HG03469 (cell line): ENCODE data around the gene ADGRG3.

Experiments used
- ATAC-seq: cut with Tn5 transposase; IDR thresholded peaks from one replicate; pipeline ENCODE4 v1.9.1; 2021; ENCODE audit warnings: mild to moderate bottlenecking, moderate library complexity, moderate number of reproducible peaks; ENCODE audit not compliant: unreplicated experiment

Gene ADGRG3

DNA sequence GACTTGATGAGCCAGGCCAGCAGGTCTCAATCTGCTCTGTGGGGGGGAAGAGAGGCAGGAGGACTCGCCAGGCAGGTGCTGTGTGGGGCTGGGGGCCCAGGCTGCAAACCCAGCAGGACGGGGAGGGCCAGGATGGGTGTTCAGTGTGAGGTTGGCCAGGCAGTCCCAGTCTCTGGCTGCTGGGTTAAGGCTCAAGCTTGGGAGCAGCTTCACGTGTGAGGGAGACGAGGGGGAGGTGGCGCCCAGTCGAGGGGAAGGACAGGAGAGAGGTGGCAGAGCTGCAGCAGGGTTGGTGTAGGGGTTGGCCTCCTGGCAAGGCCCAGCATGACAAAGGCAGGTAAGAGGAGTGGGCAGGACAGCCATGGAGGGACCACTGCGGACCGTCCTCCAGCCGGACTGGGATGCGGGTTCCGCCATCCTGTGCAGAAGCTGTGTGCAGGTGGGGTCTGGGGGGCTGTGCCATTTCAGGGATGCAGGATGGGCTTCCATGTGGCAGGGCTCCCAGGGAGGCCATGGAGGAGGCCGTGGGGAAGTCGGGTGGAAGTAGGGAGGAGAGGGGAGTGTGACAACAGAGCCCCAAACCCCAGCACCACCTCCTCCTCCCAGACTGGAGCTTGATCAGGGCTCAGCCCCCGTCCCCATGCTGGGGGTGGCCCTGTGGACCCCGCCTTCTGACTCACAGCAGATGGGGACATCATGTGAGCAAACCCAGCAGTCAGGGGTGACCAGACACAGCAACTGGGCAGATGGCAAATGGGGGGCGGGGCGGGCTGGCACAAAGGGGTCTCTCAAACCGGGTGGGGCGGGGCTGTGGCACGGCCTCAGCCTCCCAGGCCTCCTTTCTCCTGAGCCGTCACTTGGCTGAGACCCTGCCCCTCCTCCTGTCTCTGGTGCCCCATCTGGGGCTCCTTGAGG is 36.9 kb upstream of the ADGRG3 start:
- ATAC-seq: no peak

DNA sequence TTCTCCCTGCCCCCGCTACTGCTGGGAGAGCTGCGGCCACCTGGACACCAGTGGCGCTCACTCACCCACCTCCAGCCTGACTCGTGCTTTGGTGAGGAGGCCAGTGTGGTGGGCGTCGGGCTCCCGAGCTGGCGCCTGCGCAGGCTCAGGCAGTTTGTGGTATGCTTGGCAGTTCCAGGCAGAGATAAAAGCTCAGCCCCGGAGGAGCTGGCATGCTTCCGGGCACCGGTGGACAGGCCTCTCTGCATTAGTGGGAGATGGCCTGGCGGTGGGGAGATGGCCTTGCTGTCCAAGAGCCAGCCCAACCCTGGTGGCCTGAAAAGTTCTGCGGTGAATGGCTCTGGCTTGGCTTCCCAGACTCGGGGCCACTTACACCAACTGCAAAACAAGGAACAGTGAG is 35.5 kb upstream of the ADGRG3 start:
- no peak for ATAC-seq

- no peak for ATAC-seq
Observed at GRCh38 chr16:57633383-57634064, 34.6 kb upstream of the ADGRG3 start.

GRCh38 chr16:57634171-57634570 is 33.9 kb upstream of the ADGRG3 start:
- no peak for ATAC-seq

DNA sequence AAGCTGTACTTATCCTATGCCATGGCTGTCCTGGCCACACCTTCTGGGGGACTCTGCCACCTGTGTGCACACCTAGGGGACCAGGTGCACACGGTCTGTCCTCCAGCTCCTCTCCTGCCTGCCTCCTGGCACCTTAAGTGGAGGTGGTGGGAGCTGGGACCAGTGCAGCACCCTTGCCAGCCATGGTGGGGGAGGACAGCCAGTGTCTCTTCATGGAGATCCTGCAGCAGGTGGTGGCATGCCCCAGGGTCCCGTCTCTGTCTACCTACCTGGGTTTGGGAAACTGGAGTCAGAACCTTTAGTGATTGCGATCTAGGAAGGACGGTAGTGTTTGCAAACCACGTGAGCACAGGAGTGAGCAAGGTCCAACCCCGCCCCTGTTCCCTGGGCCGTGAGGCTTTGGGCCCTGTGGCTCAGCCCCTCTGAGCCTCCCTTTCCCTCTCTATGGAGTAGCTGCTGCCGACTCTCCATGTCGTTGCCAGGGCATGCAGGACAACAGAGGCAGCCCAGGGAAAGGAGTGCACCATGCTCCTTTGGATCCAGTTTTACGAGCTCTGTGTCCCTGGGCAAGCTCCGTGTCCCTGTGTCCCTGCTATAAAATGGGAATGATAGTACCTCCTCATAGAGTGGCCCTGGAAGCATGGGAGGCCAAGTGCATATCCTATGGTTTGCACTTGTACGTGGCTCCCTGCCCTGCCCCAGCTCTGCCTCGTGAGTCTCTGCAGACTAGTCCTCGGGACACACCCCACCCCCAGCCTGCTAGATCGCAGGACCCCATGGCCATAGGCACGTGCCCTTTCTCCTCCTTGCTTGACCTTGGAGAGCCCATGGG is 32.6 kb upstream of the ADGRG3 start:
- ATAC-seq: no peak

DNA sequence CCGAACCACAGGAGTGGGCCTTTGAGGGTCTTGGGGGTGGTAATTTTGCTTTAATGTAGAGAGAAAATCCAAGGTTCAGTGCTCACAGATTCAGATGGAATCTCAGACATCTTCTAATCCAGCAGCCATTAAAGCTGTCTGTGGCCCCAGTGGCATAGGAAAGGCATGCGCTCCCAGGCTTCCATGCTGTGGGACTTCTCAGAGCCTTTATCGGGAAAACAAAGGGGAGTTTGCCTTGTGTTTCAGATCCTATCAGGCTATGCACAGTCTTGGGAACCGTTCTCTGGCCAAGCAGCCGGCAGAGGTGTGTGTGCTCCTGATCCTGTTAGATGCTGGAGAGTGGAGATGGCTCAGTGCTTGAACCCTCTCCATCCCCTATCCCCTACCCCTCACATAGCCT is 31.9 kb upstream of the ADGRG3 start:
- no peak for ATAC-seq

GRCh38 chr16:57637020-57637419 is 31.1 kb upstream of the ADGRG3 start:
- no peak for ATAC-seq

DNA sequence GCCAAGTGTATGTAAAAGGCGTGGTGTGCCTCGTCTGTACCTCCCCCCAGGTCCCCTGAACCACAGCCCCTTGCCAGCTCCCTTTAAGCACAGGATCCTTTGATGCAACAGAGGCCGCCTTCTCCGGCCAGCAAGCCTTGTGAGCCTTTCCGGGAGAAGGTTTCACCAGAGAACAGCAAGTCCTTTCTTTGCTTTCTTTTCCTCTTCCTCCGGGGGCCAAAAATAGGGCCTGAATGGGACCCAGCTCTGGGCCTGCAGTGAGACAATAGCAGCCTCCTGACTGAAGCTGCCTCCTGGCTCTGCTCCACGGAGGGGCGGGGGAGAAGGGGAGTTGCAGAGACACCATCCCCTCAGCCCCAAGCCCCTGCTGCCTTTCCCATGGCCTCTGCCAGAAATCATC is 30.7 kb upstream of the ADGRG3 start:
- ATAC-seq: no peak

DNA sequence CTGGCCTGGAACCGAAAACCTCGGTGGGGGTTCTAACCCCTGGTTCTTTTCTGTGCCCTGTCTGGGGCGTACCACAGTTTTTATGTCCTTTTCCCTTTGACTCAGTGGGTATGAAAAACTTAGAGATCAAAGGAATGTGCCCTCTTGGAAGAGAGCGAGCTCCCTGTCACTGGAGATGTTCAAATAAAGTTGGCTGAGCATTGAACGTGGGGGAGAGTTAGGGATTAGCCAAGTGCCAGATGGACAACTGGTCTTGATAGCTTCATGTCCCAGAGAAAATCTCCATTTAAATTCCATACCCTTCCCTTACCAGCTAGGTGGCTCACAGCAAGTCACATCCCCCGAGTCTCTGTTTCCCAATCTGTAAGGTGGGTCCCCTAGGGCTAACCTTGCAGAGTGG is 30.1 kb upstream of the ADGRG3 start:
- no peak for ATAC-seq

- no peak for ATAC-seq
Observed at GRCh38 chr16:57638381-57638780, 29.7 kb upstream of the ADGRG3 start.

- ATAC-seq: no peak
Observed at GRCh38 chr16:57639172-57639887, 28.8 kb upstream of the ADGRG3 start.

GRCh38 chr16:57640185-57640584 is 27.9 kb upstream of the ADGRG3 start:
- ATAC-seq: no peak

- no peak for ATAC-seq
Observed at GRCh38 chr16:57640612-57641011, 27.5 kb upstream of the ADGRG3 start.

GRCh38 chr16:57642160-57643135 is 25.7 kb upstream of the ADGRG3 start:
- no peak for ATAC-seq

- ATAC-seq: no peak
Observed at GRCh38 chr16:57643147-57643874, 24.8 kb upstream of the ADGRG3 start.

DNA sequence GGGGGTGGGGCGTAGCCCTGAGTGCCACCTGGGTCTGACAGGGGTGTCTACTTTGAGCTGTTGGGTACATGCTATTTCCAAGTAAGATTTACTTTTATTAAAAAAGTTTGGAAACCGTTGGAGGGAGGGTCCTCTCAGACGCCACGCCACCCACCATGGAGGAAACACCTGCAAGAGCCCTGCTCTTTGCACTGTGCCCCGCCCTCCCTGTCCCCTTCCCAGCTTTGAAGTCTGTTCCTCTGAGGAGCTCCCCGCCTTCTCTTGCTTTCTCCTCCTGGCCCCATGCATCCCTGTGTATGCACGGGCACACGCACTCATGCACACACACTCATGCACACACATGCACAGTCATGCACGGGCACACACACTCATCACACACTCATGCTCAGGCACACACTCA is 24.2 kb upstream of the ADGRG3 start:
- no peak for ATAC-seq

- ATAC-seq: no peak
Observed at GRCh38 chr16:57644383-57645014, 23.6 kb upstream of the ADGRG3 start.

DNA sequence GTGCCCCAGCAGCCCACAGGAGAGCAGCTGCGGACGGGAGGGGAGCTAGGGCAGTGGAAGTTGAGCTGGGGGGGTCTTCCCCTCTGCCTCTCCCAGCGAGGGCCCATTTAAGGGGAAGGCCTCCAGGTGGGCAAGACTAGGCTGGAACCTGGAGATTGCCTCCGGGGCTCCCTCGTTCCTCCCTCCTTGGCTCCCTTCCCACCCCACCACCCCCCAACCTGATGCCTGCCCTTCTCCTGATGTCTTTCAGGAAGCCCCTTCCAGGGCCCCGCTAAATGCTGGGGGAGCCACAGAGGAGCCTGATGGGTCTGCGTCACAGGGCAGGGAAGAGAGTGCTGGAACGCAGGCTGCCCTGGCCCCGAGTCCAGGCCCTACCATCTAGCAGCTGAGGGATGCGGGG is 22.9 kb upstream of the ADGRG3 start:
- no peak for ATAC-seq
